ENCODE results near the gene AMOT.

AMOT gene

DNA sequence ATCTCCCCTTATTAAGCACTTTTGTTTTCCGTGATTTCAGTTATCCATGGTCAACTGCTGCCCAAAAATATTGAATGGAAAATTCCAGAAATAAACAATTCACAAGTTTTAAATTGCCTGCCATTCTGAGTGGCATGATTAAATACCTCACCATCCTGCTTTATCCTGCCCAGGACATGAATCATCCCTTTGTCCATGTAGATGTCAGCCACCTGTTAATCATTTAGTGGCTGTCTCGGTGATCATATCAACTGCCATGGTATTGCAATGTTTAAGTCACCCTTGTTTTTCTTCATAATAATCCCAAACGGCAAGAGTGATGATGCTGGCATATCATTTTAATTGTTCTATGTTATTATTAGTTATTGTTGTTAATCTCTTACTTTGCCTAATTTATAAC lies 81.1 kb downstream of the AMOT start:
- no peak for TF ChIP-seq TEAD4 (IDR thresholded peaks at IDR 0.05)
- no peak for TF ChIP-seq RAD21 (IDR thresholded peaks at IDR 0.05; ENCODE audit: low read depth)
- no peak for TF ChIP-seq CEBPB (IDR thresholded peaks at IDR 0.05)
- no peak for TF ChIP-seq TAF1 (IDR thresholded peaks at IDR 0.05; ENCODE audit: low read depth)
- TF ChIP-seq EP300 (IDR thresholded peaks at IDR 0.05; ENCODE audit: borderline replicate concordance): no peak
- TF ChIP-seq, protein P1, sequence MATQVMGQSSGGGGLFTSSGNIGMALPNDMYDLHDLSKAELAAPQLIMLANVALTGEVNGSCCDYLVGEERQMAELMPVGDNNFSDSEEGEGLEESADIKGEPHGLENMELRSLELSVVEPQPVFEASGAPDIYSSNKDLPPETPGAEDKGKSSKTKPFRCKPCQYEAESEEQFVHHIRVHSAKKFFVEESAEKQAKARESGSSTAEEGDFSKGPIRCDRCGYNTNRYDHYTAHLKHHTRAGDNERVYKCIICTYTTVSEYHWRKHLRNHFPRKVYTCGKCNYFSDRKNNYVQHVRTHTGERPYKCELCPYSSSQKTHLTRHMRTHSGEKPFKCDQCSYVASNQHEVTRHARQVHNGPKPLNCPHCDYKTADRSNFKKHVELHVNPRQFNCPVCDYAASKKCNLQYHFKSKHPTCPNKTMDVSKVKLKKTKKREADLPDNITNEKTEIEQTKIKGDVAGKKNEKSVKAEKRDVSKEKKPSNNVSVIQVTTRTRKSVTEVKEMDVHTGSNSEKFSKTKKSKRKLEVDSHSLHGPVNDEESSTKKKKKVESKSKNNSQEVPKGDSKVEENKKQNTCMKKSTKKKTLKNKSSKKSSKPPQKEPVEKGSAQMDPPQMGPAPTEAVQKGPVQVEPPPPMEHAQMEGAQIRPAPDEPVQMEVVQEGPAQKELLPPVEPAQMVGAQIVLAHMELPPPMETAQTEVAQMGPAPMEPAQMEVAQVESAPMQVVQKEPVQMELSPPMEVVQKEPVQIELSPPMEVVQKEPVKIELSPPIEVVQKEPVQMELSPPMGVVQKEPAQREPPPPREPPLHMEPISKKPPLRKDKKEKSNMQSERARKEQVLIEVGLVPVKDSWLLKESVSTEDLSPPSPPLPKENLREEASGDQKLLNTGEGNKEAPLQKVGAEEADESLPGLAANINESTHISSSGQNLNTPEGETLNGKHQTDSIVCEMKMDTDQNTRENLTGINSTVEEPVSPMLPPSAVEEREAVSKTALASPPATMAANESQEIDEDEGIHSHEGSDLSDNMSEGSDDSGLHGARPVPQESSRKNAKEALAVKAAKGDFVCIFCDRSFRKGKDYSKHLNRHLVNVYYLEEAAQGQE (IDR thresholded peaks at IDR 0.05; ENCODE audit: low read depth): no peak
- TF ChIP-seq USF1 (IDR thresholded peaks at IDR 0.05): no peak
- no peak for TF ChIP-seq CREB1 (IDR thresholded peaks at IDR 0.05; ENCODE audit: low read depth)
- TF ChIP-seq TCF12 (IDR thresholded peaks at IDR 0.05; ENCODE audit: low read depth): no peak
- TF ChIP-seq FOXM1 (IDR thresholded peaks at IDR 0.05; ENCODE audit: borderline replicate concordance, low read depth): no peak
- no peak for TF ChIP-seq NFIC (IDR thresholded peaks at IDR 0.05)
- TF ChIP-seq, protein P2, sequence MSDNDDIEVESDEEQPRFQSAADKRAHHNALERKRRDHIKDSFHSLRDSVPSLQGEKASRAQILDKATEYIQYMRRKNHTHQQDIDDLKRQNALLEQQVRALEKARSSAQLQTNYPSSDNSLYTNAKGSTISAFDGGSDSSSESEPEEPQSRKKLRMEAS (IDR thresholded peaks at IDR 0.05): no peak
- TF ChIP-seq ZBTB7A (IDR thresholded peaks at IDR 0.05; ENCODE audit: low read depth): no peak
- TF ChIP-seq YY1 (IDR thresholded peaks at IDR 0.05; ENCODE audit: low read depth): no peak
- TF ChIP-seq EGR1 (IDR thresholded peaks at IDR 0.05): no peak

DNA sequence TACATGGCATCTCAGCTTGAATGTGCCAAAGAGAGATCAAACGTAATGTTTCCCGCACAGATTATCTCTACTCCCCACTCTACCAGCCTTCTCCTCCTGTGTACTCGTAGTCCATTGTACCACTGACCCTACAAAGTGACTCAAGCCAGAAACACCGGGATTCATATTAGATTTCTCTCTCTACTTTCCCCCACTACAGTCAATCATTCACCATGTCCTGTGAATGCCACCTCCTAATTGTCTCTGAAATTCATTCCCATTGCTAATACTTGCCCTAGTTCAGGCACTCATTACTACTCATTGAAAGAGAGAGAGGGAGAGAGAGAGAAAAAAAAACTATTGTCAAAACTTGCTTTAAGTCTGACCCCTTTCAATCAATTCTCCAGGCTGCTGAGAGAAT lies 82.7 kb downstream of the AMOT start:
- TF ChIP-seq TAF1 (IDR thresholded peaks at IDR 0.05; ENCODE audit: low read depth) (no peak), CEBPB (IDR thresholded peaks at IDR 0.05) (no peak), RAD21 (IDR thresholded peaks at IDR 0.05; ENCODE audit: low read depth) (no peak), CREB1 (IDR thresholded peaks at IDR 0.05; ENCODE audit: low read depth) (no peak), NFIC (IDR thresholded peaks at IDR 0.05) (no peak), ZBTB7A (IDR thresholded peaks at IDR 0.05; ENCODE audit: low read depth) (no peak)
- TF ChIP-seq, protein P1 (IDR thresholded peaks at IDR 0.05; ENCODE audit: low read depth): no peak

DNA sequence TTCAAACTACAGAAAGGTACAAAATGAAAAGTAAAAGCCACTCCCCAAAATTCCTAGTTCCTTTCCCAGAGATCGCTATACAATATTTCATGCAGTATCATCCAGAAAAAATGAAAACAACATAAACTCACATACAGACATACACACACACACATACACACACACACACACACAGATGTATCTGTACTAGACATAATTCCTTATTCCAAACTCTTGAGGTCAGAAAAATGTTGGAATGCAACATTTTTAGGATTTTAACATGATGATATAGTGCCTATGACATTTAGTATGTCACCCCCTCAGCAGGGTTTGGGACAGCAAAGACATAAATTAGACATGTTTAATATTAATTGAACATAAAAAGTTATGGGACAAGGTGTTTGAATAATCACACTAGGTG lies 87.5 kb downstream of the AMOT start:
- no peak for TF ChIP-seq CEBPB (IDR thresholded peaks at IDR 0.05)
- no peak for TF ChIP-seq FOXM1 (IDR thresholded peaks at IDR 0.05; ENCODE audit: borderline replicate concordance, low read depth)
- no peak for TF ChIP-seq NFIC (IDR thresholded peaks at IDR 0.05)
- no peak for TF ChIP-seq ZBTB7A (IDR thresholded peaks at IDR 0.05; ENCODE audit: low read depth)
- no peak for TF ChIP-seq RAD21 (IDR thresholded peaks at IDR 0.05; ENCODE audit: low read depth)
- TF ChIP-seq CREB1 (IDR thresholded peaks at IDR 0.05; ENCODE audit: low read depth): no peak
- no peak for TF ChIP-seq YY1 (IDR thresholded peaks at IDR 0.05; ENCODE audit: low read depth)
- no peak for TF ChIP-seq TAF1 (IDR thresholded peaks at IDR 0.05; ENCODE audit: low read depth)
- TF ChIP-seq, protein P1 (IDR thresholded peaks at IDR 0.05; ENCODE audit: low read depth): no peak
- TF ChIP-seq USF1 (IDR thresholded peaks at IDR 0.05): no peak
- no peak for TF ChIP-seq EP300 (IDR thresholded peaks at IDR 0.05; ENCODE audit: borderline replicate concordance)
- TF ChIP-seq EGR1 (IDR thresholded peaks at IDR 0.05): no peak

GRCh38 chrX:112751076-112751475 lies 89.6 kb downstream of the AMOT start:
- no peak for TF ChIP-seq EP300 (IDR thresholded peaks at IDR 0.05; ENCODE audit: borderline replicate concordance)
- TF ChIP-seq YY1 (IDR thresholded peaks at IDR 0.05; ENCODE audit: low read depth): no peak
- no peak for TF ChIP-seq CEBPB (IDR thresholded peaks at IDR 0.05)
- no peak for TF ChIP-seq TAF1 (IDR thresholded peaks at IDR 0.05; ENCODE audit: low read depth)
- no peak for TF ChIP-seq USF1 (IDR thresholded peaks at IDR 0.05)
- no peak for TF ChIP-seq ZBTB7A (IDR thresholded peaks at IDR 0.05; ENCODE audit: low read depth)
- TF ChIP-seq RAD21 (IDR thresholded peaks at IDR 0.05; ENCODE audit: low read depth): no peak
- TF ChIP-seq NFIC (IDR thresholded peaks at IDR 0.05): no peak
- TF ChIP-seq EGR1 (IDR thresholded peaks at IDR 0.05): no peak
- no peak for TF ChIP-seq TEAD4 (IDR thresholded peaks at IDR 0.05)
- TF ChIP-seq, protein P2 (IDR thresholded peaks at IDR 0.05): no peak
- no peak for TF ChIP-seq CREB1 (IDR thresholded peaks at IDR 0.05; ENCODE audit: low read depth)
